Panc1 (cell line): ENCODE data around the gene GMDS. TPM values are rescaled to one million over a fixed set of nuclear protein-coding genes. Genes with fewer than 3 reads are reported as not detected.

Experiments
- ATAC-seq: fragments of 200-7000 bp; cut with Tn5 transposase; 2 replicates; pipeline ENCODE4 v1.9.1; 2020; ENCODE audit warnings: mild to moderate bottlenecking, moderate library complexity
- BruUV-seq: library from RNA; stranded (reverse); fragments of 400-500 nt; replicated peaks from 2 replicates; lab custom pipeline; 2021; lab: Mats Ljungman, UMichigan
- CTCF ChIA-PET: fragments of 300-600 bp; sonication (Branson Sonifier 250); formaldehyde crosslinking; loops from one replicate; lab custom pipeline; 2022; ENCODE audit warnings: antibody characterized with exemption; lab: Charles Lee
- POLR2A ChIA-PET: fragments of 300-600 bp; sonication (Branson Sonifier 250); formaldehyde crosslinking; loops from one replicate; lab custom pipeline; 2022; ENCODE audit warnings: antibody characterized with exemption; lab: Charles Lee
- DNase-seq: peaks from one replicate; pipeline ENCODE4 v3.0.0-alpha.2; 2010; ENCODE audit warnings: low read depth, low spot score
- H3K27ac ChIP-seq: 2 replicates; pipeline ENCODE4 v1.5.1; 2011; ENCODE audit warnings: mild to moderate bottlenecking, low read length, inconsistent platforms
- H3K27me3 ChIP-seq: fragments of 200-500 bp; sonication (Bioruptor generic); 2 replicates; pipeline ENCODE4 v1.6.0; 2014; ENCODE audit warnings: low read length, inconsistent platforms; ENCODE audit not compliant: control insufficient read depth, insufficient read depth
- H3K36me3 ChIP-seq: fragments of 200-500 bp; sonication (Bioruptor generic); 2 replicates; pipeline ENCODE4 v1.5.1; 2014; ENCODE audit warnings: inconsistent platforms, mild to moderate bottlenecking, low read length, moderate library complexity; ENCODE audit not compliant: control insufficient read depth, insufficient read depth
- H3K4me1 ChIP-seq: 2 replicates; pipeline ENCODE4 v1.5.1; 2011; ENCODE audit warnings: inconsistent platforms, mild to moderate bottlenecking, low read length, moderate library complexity; ENCODE audit not compliant: control insufficient read depth, insufficient read depth
- H3K4me3 ChIP-seq, 2 experiments: 2 replicates each; pipeline ENCODE4 v1.5.1; 2011 to 2012; ENCODE audit warnings: low read depth in 2 of 2, low read length in 2 of 2, mild to moderate bottlenecking in 2 of 2, inconsistent platforms in 1 of 2, moderate library complexity in 1 of 2
- H3K9me3 ChIP-seq: fragments of 200-500 bp; sonication (Bioruptor generic); 2 replicates; pipeline ENCODE4 v1.5.1; 2014; ENCODE audit warnings: low read depth, mild to moderate bottlenecking, inconsistent platforms, low read length, moderate library complexity; ENCODE audit not compliant: control insufficient read depth, insufficient read depth
- POLR2AphosphoS5 ChIP-seq: IDR thresholded peaks from 2 replicates; pipeline ENCODE4 v1.6.1; 2012; ENCODE audit warnings: mild to moderate bottlenecking, low read depth, low read length, moderate library complexity
- REST ChIP-seq, 2 experiments: IDR thresholded peaks; 2 replicates each; pipeline ENCODE4 v1.6.1; 2011 to 2012; ENCODE audit warnings: low read depth in 2 of 2, control low read depth in 1 of 2, low read length in 1 of 2, mild to moderate bottlenecking in 1 of 2, moderate library complexity in 1 of 2; ENCODE audit not compliant: insufficient read depth in 1 of 2
- SIN3A ChIP-seq: IDR thresholded peaks from 2 replicates; pipeline ENCODE4 v1.6.1; 2012; ENCODE audit warnings: low read depth, mild to moderate bottlenecking, low read length, moderate library complexity, borderline replicate concordance; ENCODE audit not compliant: insufficient read depth
- TCF7L2 ChIP-seq: IDR thresholded peaks from 2 replicates; pipeline ENCODE4 v1.6.1; 2011; ENCODE audit warnings: mild to moderate bottlenecking, low read depth, low read length, inconsistent platforms
- in situ Hi-C: cut with HindIII; loops from 2 replicates; pipeline ENCODE4 v1.10.0; 2016; ENCODE audit warnings: low sequenced_read_pairs, low pct_unique_long_range_greater_than_20kb
- intact Hi-C: fragments of 100-400 bp; cut with micrococcal nuclease; formaldehyde crosslinking; loops from one replicate; pipeline ENCODE4 v1.10.0; 2022; ENCODE audit not compliant: unreplicated experiment
- total RNA-seq: library from RNA; stranded (reverse); gene quantifications from one replicate; pipeline ENCODE4 v1.2.1, GENCODE V29; 2021; ENCODE audit not compliant: unreplicated experiment
- TF ChIP-seq, protein P1 (sequence below): fragments of 450-650 bp; IDR thresholded peaks from 2 replicates; pipeline ENCODE4 v1.5.1; 2017; ENCODE audit warnings: mild to moderate bottlenecking

GMDS gene
- total RNA-seq, 1 experiment from 2014 or later: 9.8 TPM

DNA sequence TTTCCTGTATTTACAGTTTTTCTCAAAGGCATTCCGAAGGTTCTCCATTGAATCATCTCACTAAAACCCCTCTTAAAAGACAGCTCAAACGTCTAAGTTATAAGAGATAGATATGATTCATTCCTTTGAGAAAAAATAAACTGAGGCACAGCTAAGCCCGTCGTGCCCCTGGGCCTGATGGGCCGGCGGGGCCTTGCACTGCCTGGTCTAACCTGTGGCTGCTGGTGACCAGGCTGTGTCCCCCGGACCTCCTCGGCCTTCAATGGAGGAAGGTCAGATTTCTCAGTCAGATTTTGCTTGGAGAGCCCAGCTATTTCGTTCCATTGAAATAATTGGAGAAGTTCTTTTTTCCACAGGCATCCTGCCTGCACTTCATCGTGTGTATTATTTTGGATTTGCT, 647.0 kb downstream of the GMDS start:
- no peaks in the 10 kb centered on the region for H3K9me3 ChIP-seq
- H3K27ac ChIP-seq: no peak overlapping the region
- ATAC-seq (no peak), DNase-seq (no peak)
- no peak overlapping the region for H3K4me3 ChIP-seq
- BruUV-seq: no TSS peak
- TF ChIP-seq POLR2AphosphoS5 (no peak), SIN3A (no peak), TCF7L2 (no peak), REST (IDR thresholded peaks at IDR 0.05; ENCODE audit: insufficient read depth in 1 of 2, low read depth in 2 of 2, low read length in 1 of 2) (no peak)
- TF ChIP-seq, protein P1, sequence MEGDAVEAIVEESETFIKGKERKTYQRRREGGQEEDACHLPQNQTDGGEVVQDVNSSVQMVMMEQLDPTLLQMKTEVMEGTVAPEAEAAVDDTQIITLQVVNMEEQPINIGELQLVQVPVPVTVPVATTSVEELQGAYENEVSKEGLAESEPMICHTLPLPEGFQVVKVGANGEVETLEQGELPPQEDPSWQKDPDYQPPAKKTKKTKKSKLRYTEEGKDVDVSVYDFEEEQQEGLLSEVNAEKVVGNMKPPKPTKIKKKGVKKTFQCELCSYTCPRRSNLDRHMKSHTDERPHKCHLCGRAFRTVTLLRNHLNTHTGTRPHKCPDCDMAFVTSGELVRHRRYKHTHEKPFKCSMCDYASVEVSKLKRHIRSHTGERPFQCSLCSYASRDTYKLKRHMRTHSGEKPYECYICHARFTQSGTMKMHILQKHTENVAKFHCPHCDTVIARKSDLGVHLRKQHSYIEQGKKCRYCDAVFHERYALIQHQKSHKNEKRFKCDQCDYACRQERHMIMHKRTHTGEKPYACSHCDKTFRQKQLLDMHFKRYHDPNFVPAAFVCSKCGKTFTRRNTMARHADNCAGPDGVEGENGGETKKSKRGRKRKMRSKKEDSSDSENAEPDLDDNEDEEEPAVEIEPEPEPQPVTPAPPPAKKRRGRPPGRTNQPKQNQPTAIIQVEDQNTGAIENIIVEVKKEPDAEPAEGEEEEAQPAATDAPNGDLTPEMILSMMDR: no peak
- in situ Hi-C loops: no loop called here
- ChIA-PET POLR2A (no interaction called here), CTCF (interaction anchor here (0.6 kb wide), 1 partner anchor 1107 kb away, joined by 3 read pairs; no protein-coding TSS in a partner anchor)
- intact Hi-C loops: loop anchor here (5.0 to 10.0 kb wide), 2 partner anchors 1036 to 1099 kb away; no protein-coding TSS in a partner anchor
- H3K4me1 ChIP-seq: peaks cover 7% of the 10 kb centered on the region; the same call in 1 of the 2 replicates
- H3K27me3 ChIP-seq: no peaks in the 10 kb centered on the region; the same call in 1 of the 2 replicates
- H3K36me3 ChIP-seq: no peaks in the 10 kb centered on the region; the same call in 1 of the 2 replicates

GRCh38 chr6:1597924-1598323, 647.5 kb downstream of the GMDS start:
- Histone ChIP-seq H3K4me1 (peaks cover 7% of the 10 kb centered on the region; the same call in 1 of the 2 replicates), H3K27me3 (peaks cover 4% of the 10 kb centered on the region; the same call in 1 of the 2 replicates), H3K36me3 (no peaks in the 10 kb centered on the region; the same call in 1 of the 2 replicates), H3K4me3 (no peak overlapping the region), H3K27ac (no peak overlapping the region), H3K9me3 (no peaks in the 10 kb centered on the region)
- intact Hi-C loops: loop anchor here (2.0 to 10.0 kb wide), 5 partner anchors 755 to 1147 kb away; no protein-coding TSS in a partner anchor
- ChIA-PET CTCF (interaction anchor here (0.5 to 0.6 kb wide), 2 partner anchors 125 to 1108 kb away, joined by 3 to 5 read pairs; no protein-coding TSS in a partner anchor), POLR2A (interaction anchor here (0.6 kb wide), 1 partner anchor 276 kb away, joined by 3 read pairs; no protein-coding TSS in a partner anchor)
- DNase-seq: no peak
- ATAC-seq: no peak
- no TSS peak for BruUV-seq
- in situ Hi-C loops: no loop called here
- TF ChIP-seq POLR2AphosphoS5: no peak
- no peak for TF ChIP-seq TCF7L2
- TF ChIP-seq SIN3A: no peak
- no peak for TF ChIP-seq REST (IDR thresholded peaks at IDR 0.05; ENCODE audit: insufficient read depth in 1 of 2, low read depth in 2 of 2, low read length in 1 of 2)
- TF ChIP-seq, protein P1: no peak
